Limb (tissue), 2 donors: Measurements from ENCODE around the gene TEX30.

Experiments
- DNase-seq, 2 donors: peaks; one replicate each; pipeline ENCODE4 v3.0.0-alpha.2; 2016; ENCODE audit errors: extremely low spot score in 2 of 2

Gene TEX30

GRCh38 chr13:102779436-102780159, 6.0 kb upstream of the TEX30 start:
- DNase-seq: no peak

GRCh38 chr13:102777736-102778135, 4.2 kb upstream of the TEX30 start:
- no peak for DNase-seq

- DNase-seq: no peak
Observed at GRCh38 chr13:102776271-102776670, 2.7 kb upstream of the TEX30 start.

- DNase-seq: no peak
Observed at GRCh38 chr13:102774591-102775520, 1.3 kb upstream of the TEX30 start.

- no peak for DNase-seq
Observed at GRCh38 chr13:102774214-102774568, 605 bp upstream of the TEX30 start.

- DNase-seq: no peak
Observed at GRCh38 chr13:102772042-102772425, 1.6 kb downstream of the TEX30 start.

GRCh38 chr13:102771298-102772041, 2.1 kb downstream of the TEX30 start:
- DNase-seq: no peak

- no peak for DNase-seq
Observed at GRCh38 chr13:102770435-102770834, 3.2 kb downstream of the TEX30 start.

- no peak for DNase-seq
Observed at GRCh38 chr13:102769679-102770078, 3.9 kb downstream of the TEX30 start.

GRCh38 chr13:102768909-102769308, 4.7 kb downstream of the TEX30 start:
- DNase-seq: no peak

GRCh38 chr13:102763741-102764140, 9.8 kb downstream of the TEX30 start:
- no peak for DNase-seq

- no peak for DNase-seq
Observed at GRCh38 chr13:102761071-102761470, 12.5 kb downstream of the TEX30 start.

GRCh38 chr13:102758842-102759241, 14.7 kb downstream of the TEX30 start:
- DNase-seq: no peak

GRCh38 chr13:102757006-102757405, 16.6 kb downstream of the TEX30 start:
- DNase-seq: no peak

GRCh38 chr13:102751886-102752285, 21.7 kb downstream of the TEX30 start:
- no peak for DNase-seq

GRCh38 chr13:102742506-102742905, 31.1 kb downstream of the TEX30 start:
- no peak for DNase-seq

- no peak for DNase-seq
Observed at GRCh38 chr13:102742101-102742500, 31.5 kb downstream of the TEX30 start.

- no peak for DNase-seq
Observed at GRCh38 chr13:102729560-102730270, 43.9 kb downstream of the TEX30 start.

GRCh38 chr13:102726430-102726829, 47.2 kb downstream of the TEX30 start:
- no peak for DNase-seq

- peak in 1 of 2 donors; percentile 34 for DNase-seq
Observed at GRCh38 chr13:102724923-102725322, 48.7 kb downstream of the TEX30 start.

- DNase-seq: no peak
Observed at GRCh38 chr13:102721800-102722231, 51.8 kb downstream of the TEX30 start.
